IPS-18a (cell line): Measurements from ENCODE around the gene LTA4H.
"Not testable (repeated sequence)": the region's sequence is repeated elsewhere in the genome, so short reads cannot be mapped to it uniquely, and the experiment has no call there.

Experiments
- H3K27ac ChIP-seq: one replicate; pipeline ENCODE4 v1.5.1; 2013; ENCODE audit warnings: low read length
- H3K27me3 ChIP-seq: one replicate; pipeline ENCODE4 v1.6.1; 2013; ENCODE audit warnings: mild to moderate bottlenecking, low read length; ENCODE audit not compliant: control insufficient read depth, insufficient read depth
- H3K36me3 ChIP-seq: one replicate; pipeline ENCODE4 v1.6.1; 2013; ENCODE audit warnings: low read depth, low read length; ENCODE audit not compliant: control insufficient read depth
- H3K4me1 ChIP-seq: one replicate; pipeline ENCODE4 v1.6.1; 2013; ENCODE audit warnings: low read depth, low read length; ENCODE audit not compliant: control insufficient read depth
- H3K4me3 ChIP-seq: one replicate; pipeline ENCODE4 v1.5.1; 2013; ENCODE audit warnings: low read length
- H3K9ac ChIP-seq: one replicate; pipeline ENCODE4 v1.6.1; 2013; ENCODE audit warnings: mild to moderate bottlenecking, low read length, moderate library complexity
- H3K9me3 ChIP-seq: one replicate; pipeline ENCODE4 v1.6.1; 2013; ENCODE audit warnings: low read depth, low read length; ENCODE audit not compliant: control insufficient read depth

LTA4H gene

DNA sequence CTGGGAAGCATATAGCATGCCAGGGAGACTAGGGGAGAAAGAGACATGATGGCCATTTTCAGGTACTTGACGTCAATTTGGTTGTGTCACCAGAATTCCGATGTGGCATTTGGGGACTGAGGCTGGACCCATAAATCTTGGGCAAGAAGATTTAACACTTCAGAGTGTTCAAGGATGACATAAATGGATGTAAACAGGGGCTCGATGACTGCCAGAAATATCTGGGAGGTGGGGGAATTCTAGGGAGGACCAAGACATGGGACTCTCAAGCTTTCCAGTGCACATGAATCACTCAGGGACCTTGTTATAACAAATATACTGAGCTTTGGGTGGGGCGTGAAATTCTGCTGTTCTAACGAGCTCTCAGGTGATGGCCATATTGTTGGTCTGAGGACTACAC is 57.0 kb downstream of the LTA4H start:
- Histone ChIP-seq H3K27me3 (no peaks in the 10 kb centered on the region), H3K4me1 (no peaks in the 10 kb centered on the region), H3K9ac (no peak overlapping the region), H3K9me3 (no peaks in the 10 kb centered on the region), H3K27ac (no peak overlapping the region), H3K36me3 (no peaks in the 10 kb centered on the region), H3K4me3 (no peak overlapping the region)

GRCh38 chr12:95977764-95978305 is 57.6 kb downstream of the LTA4H start:
- no peak overlapping the region for H3K9ac ChIP-seq
- no peak overlapping the region for H3K27ac ChIP-seq
- H3K9me3 ChIP-seq, result no peaks in the 10 kb centered on the region
- no peaks in the 10 kb centered on the region for H3K36me3 ChIP-seq
- H3K4me1 ChIP-seq, result no peaks in the 10 kb centered on the region
- no peaks in the 10 kb centered on the region for H3K27me3 ChIP-seq
- H3K4me3 ChIP-seq, result no peak overlapping the region

DNA sequence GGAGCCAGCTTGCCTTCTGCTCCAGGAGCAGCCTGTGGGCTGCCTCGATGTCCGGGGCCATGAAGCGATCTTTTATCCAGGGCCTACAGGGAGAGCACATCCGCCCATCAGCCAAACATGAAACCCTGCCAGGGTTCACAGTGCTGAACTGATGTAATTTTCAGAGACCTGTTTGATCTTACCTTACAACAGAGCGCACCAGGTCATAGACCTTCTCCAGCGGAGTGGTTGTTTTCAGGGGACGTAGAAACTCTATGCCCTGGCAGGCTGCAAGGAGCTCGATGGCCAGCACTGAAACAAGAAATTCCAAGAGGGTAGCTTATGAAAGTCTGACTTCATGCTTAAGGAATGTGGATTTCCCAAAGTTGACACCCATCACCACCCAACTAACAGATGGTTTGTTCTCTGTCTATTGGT is 59.0 kb downstream of the LTA4H start:
- no peaks in the 10 kb centered on the region for H3K9me3 ChIP-seq
- H3K27ac ChIP-seq, result no peak overlapping the region
- H3K36me3 ChIP-seq, result no peaks in the 10 kb centered on the region
- no peaks in the 10 kb centered on the region for H3K27me3 ChIP-seq
- H3K4me1 ChIP-seq, result no peaks in the 10 kb centered on the region
- H3K9ac ChIP-seq, result no peak overlapping the region
- H3K4me3 ChIP-seq, result no peak overlapping the region

- no peaks in the 10 kb centered on the region for H3K4me1 ChIP-seq
- no peak overlapping the region for H3K4me3 ChIP-seq
- no peaks in the 10 kb centered on the region for H3K9me3 ChIP-seq
- no peaks in the 10 kb centered on the region for H3K27me3 ChIP-seq
- H3K27ac ChIP-seq, result no peak overlapping the region
- H3K36me3 ChIP-seq, result no peaks in the 10 kb centered on the region
- H3K9ac ChIP-seq, result no peak overlapping the region
Measured at GRCh38 chr12:95975491-95975890, 59.9 kb downstream of the LTA4H start.

DNA sequence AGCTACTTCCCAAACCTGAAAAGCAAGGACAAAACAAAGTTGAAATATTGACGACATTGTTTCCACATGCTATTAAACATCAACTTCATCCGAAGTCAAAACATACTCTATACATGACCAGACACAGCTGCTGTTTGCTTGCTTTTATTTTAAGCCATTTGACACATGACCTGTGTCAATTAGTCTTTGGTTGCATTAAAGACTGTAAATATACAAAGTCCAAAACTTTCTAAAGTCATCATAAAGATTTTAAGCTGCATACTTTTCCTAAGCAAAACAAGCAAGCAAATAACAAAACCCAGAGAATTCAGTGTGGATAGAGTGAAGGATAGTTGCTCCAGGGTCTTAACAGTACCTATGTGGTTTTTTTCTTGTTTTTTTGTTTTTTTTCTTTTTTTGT is 61.0 kb downstream of the LTA4H start:
- H3K36me3 ChIP-seq, result no peaks in the 10 kb centered on the region
- H3K27me3 ChIP-seq, result no peaks in the 10 kb centered on the region
- H3K9ac ChIP-seq, result no peak overlapping the region
- H3K27ac ChIP-seq, result no peak overlapping the region
- no peaks in the 10 kb centered on the region for H3K4me1 ChIP-seq
- H3K4me3 ChIP-seq, result no peak overlapping the region
- H3K9me3 ChIP-seq, result no peaks in the 10 kb centered on the region

GRCh38 chr12:95972832-95973456 is 62.4 kb downstream of the LTA4H start:
- Histone ChIP-seq H3K27me3 (no peaks in the 10 kb centered on the region), H3K9ac (no peak overlapping the region), H3K27ac (no peak overlapping the region), H3K4me3 (no peak overlapping the region), H3K9me3 (no peaks in the 10 kb centered on the region), H3K4me1 (no peaks in the 10 kb centered on the region), H3K36me3 (no peaks in the 10 kb centered on the region)

GRCh38 chr12:95970905-95971304 is 64.5 kb downstream of the LTA4H start:
- Histone ChIP-seq H3K9me3 (no peaks in the 10 kb centered on the region), H3K36me3 (no peaks in the 10 kb centered on the region), H3K9ac (no peak overlapping the region), H3K27me3 (no peaks in the 10 kb centered on the region), H3K27ac (no peak overlapping the region), H3K4me1 (no peaks in the 10 kb centered on the region), H3K4me3 (no peak overlapping the region)

DNA sequence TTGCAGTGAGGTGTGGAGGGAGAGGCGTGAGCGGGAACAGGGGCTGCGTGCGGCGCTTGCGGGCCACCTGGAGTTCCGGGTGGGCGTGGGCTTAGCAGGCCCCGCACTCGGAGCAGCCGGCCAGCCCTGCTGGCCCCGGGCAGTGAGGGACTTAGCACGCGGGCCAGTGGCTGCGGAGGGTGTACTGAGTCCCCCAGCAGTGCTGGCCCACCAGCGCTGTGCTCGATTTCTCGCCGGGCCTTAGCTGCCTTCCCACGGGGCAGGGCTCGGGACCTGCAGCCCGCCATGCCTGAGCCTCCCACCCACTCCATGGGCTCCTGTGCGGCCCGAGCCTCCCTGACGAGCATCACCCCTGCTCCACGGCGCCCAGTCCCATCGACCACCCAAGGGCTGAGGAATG is 66.3 kb downstream of the LTA4H start:
- H3K4me1 ChIP-seq, H3K9me3 ChIP-seq, H3K27ac ChIP-seq, H3K27me3 ChIP-seq, H3K4me3 ChIP-seq, H3K9ac ChIP-seq, H3K36me3 ChIP-seq: not testable (repeated sequence)

GRCh38 chr12:95967301-95967700 is 68.1 kb downstream of the LTA4H start:
- H3K4me3 ChIP-seq, result no peak overlapping the region
- no peaks in the 10 kb centered on the region for H3K9me3 ChIP-seq
- no peaks in the 10 kb centered on the region for H3K4me1 ChIP-seq
- H3K36me3 ChIP-seq, result no peaks in the 10 kb centered on the region
- H3K9ac ChIP-seq, result no peak overlapping the region
- no peak overlapping the region for H3K27ac ChIP-seq
- H3K27me3 ChIP-seq, result no peaks in the 10 kb centered on the region

DNA sequence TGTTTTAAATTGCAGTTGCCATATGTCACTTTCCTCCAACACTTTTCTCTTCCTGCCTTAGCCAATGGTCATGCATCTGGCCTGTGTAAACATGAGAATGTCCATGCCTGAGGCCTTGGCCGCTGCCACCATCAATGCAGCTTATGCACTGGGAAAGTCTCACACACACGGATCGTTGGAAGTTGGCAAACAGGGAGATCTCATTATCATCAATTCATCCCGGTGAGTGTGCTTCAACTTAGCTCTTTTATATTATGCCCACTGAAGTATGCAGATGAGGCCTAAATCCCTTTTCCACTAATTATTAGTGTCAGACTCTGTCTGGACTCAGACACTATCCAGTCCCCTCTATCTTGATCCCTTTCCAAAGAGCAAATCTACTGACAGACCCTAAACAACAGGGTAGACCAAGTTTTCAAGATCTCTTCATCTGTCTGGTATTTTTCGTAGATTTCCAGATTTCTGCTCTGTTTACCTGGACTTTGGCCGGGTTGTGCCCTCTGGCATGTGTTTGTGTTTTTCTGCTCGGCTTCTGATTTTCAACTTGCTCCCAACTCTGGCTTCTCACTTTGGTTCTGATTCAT is 69.0 kb downstream of the LTA4H start:
- no peaks in the 10 kb centered on the region for H3K9me3 ChIP-seq
- H3K27ac ChIP-seq, result no peak overlapping the region
- H3K4me1 ChIP-seq, result no peaks in the 10 kb centered on the region
- no peaks in the 10 kb centered on the region for H3K36me3 ChIP-seq
- H3K4me3 ChIP-seq, result no peak overlapping the region
- H3K27me3 ChIP-seq, result no peaks in the 10 kb centered on the region
- H3K9ac ChIP-seq, result no peak overlapping the region

DNA sequence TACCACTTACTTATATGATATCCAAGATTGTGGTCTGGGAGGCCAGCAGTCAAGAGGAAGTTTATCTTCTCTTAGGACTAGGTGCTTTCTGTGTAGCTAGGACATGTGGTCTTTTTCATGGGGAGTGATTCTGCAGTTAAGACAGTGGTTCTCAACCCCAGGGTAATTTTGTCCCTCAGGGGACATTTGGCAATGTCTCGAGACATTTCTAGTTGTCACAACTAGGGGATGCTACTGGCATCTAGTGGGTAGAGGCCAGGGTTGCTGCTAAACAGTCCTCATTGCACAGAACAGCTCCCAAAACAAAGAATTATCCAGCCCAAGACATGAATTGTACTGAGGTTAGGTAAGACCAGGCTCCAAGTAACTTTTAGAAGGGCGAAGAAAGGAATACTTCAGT is 72.3 kb downstream of the LTA4H start:
- H3K4me3 ChIP-seq, result no peak overlapping the region

DNA sequence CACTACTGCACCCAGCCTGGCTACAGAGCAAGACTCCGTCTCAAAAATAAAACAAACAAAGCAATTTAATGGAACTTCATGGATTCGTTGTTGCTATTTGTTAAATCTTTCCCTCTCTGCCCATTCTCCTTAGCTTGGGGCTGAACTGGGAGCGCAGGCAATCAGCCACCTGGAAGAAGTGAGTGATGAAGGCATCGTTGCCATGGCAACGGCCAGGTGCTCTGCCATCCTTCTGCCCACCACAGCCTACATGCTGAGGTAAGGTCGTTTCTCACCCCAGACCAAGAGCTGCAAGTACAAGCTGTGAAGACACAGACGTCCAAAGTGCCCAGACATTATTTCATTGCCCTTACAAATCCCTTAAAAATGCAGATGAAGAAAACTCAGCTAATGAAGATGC is 73.2 kb downstream of the LTA4H start:
- Histone ChIP-seq H3K36me3 (no peaks in the 10 kb centered on the region), H3K27me3 (no peaks in the 10 kb centered on the region), H3K4me3 (no peak overlapping the region), H3K9ac (no peak overlapping the region), H3K4me1 (peaks cover 2% of the 10 kb centered on the region), H3K27ac (no peak overlapping the region), H3K9me3 (no peaks in the 10 kb centered on the region)

More for the DNA sequence above, 72.3 kb downstream of the LTA4H start:
- no peaks in the 10 kb centered on the region for H3K27me3 ChIP-seq
- no peaks in the 10 kb centered on the region for H3K9me3 ChIP-seq
- no peak overlapping the region for H3K27ac ChIP-seq
- H3K4me1 ChIP-seq, result no peaks in the 10 kb centered on the region
- no peaks in the 10 kb centered on the region for H3K36me3 ChIP-seq
- H3K9ac ChIP-seq, result no peak overlapping the region
